ENCODE results near the gene GSTM5. TPM values are rescaled to one million over a fixed set of nuclear protein-coding genes. Genes with fewer than 3 reads are reported as not detected.

Gene GSTM5
- total RNA-seq, 1 experiment from 2014 or later = 0.11 TPM

DNA sequence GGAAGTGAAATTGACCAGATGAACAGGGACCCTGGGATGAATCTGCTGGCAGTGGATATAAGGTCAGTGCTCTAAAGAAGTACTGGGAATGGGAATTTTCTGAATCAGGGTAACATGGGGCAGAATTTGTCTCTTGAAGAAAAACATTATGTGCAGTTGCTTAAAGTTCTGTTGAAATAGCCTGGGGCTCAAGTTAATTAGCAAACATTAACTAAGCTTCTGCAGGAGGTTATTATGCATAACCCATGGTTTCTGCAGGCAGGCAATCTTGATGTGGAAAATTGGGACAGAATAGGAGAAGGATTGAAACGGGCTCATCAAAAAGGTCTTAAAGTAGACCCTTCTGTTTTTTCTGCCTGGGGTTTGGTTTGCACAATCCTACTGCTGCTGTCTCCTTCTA is 14.0 kb downstream of the GSTM5 start (continued):
- TF ChIP-seq, protein P1, sequence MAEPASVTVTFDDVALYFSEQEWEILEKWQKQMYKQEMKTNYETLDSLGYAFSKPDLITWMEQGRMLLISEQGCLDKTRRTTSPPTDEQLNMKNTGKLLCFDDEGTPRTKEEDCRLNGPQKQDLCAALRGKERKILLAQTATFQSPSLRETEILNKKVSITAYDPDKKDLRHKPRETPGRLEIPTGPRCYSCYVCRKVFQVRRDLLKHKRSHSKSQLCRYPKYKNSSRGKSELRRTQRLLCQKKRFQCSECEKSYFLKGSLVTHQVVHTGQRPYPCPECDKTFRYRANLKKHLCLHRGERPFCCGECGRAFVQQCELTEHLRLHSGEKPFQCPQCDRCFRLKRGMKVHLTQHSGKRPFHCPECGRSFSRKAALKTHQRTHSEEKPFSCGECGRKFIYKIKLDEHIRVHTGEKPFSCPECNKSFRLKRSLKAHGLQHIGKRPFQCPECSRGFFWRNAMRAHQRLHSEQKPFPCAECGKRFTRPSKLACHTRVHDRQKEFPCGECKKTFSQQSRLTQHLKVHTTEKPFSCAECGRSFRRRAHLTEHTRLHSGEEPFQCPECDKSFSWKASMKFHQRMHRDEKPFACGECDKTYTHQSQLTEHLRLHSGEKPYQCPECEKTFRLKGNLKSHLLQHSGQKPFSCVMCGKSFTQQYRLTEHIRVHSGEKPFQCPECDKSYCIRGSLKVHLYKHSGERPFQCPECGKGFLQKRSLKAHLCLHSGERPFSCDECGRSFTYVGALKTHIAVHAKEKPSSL (CRISPR knock-in tag; conservative IDR thresholded peaks at IDR 0.05) = no peak
- TF ChIP-seq, protein P2, sequence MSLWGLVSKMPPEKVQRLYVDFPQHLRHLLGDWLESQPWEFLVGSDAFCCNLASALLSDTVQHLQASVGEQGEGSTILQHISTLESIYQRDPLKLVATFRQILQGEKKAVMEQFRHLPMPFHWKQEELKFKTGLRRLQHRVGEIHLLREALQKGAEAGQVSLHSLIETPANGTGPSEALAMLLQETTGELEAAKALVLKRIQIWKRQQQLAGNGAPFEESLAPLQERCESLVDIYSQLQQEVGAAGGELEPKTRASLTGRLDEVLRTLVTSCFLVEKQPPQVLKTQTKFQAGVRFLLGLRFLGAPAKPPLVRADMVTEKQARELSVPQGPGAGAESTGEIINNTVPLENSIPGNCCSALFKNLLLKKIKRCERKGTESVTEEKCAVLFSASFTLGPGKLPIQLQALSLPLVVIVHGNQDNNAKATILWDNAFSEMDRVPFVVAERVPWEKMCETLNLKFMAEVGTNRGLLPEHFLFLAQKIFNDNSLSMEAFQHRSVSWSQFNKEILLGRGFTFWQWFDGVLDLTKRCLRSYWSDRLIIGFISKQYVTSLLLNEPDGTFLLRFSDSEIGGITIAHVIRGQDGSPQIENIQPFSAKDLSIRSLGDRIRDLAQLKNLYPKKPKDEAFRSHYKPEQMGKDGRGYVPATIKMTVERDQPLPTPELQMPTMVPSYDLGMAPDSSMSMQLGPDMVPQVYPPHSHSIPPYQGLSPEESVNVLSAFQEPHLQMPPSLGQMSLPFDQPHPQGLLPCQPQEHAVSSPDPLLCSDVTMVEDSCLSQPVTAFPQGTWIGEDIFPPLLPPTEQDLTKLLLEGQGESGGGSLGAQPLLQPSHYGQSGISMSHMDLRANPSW (CRISPR knock-in tag; conservative IDR thresholded peaks at IDR 0.05; ENCODE audit: low read depth) = no peak
- no peak for TF ChIP-seq ELF4 (CRISPR knock-in tag; IDR thresholded peaks at IDR 0.05; ENCODE audit: low read depth)
- TF ChIP-seq ZNF232 (CRISPR knock-in tag; IDR thresholded peaks at IDR 0.05) = no peak
- no peak for TF ChIP-seq GTF2I (CRISPR knock-in tag; conservative IDR thresholded peaks at IDR 0.05)

DNA sequence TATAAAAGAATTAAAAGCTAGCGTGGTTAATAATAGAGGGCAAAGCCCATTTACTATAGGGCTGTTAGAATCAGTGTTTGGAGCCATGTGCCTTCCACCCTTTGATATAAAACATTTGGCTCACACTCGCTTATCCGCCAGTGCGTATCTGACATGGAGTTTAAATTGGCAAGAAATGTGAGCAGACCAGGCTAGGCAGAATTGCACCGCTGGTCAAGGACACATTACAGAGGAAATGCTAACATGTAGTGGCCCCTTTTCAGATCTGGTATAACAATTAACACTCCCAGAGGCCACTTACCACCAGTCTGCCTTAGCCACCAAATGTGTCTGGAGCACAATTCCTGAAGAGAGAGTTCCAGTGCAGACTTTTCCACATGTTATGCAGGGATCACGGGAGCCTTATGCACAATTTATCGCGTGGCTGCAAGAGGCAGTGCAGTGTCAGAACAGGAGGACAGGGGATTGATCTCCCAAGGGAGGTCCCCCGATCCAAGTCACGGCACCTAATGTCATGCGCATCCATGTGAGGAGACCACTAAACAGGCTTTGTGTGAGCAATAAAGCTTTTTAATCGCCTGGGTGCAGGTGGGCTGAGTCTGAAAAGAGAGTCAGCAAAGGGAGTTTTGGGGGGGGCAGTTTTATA is 14.8 kb downstream of the GSTM5 start:
- H3K4me1 Mint-ChIP-seq = peaks cover 13% of the 10 kb centered on the region
- no peak overlapping the region for H3K27ac Mint-ChIP-seq
- ChIA-PET CTCF (interaction anchor here (0.5 kb wide), 1 partner anchor 97 kb away, joined by 5 read pairs; no protein-coding TSS in a partner anchor), POLR2A (no interaction called here)
- H3K27me3 Mint-ChIP-seq (ENCODE audit: low read depth) = peaks cover 31% of the 10 kb centered on the region
- DNase-seq (ENCODE audit: low spot score) (no peak), ATAC-seq (no peak)
- H3K4me3 Mint-ChIP-seq = no peak overlapping the region
- H3K9me3 Mint-ChIP-seq = peaks cover 31% of the 10 kb centered on the region
- H3K36me3 Mint-ChIP-seq = peaks cover 21% of the 10 kb centered on the region
- no peak for TF ChIP-seq HMGA2 (CRISPR knock-in tag; IDR thresholded peaks at IDR 0.05)
- TF ChIP-seq USF1 (CRISPR knock-in tag; IDR thresholded peaks at IDR 0.05) = no peak
- no peak for TF ChIP-seq PREB (CRISPR knock-in tag; IDR thresholded peaks at IDR 0.05; ENCODE audit: borderline replicate concordance)
- no peak for TF ChIP-seq TEAD4 (CRISPR knock-in tag; IDR thresholded peaks at IDR 0.05)
- TF ChIP-seq, protein P3, sequence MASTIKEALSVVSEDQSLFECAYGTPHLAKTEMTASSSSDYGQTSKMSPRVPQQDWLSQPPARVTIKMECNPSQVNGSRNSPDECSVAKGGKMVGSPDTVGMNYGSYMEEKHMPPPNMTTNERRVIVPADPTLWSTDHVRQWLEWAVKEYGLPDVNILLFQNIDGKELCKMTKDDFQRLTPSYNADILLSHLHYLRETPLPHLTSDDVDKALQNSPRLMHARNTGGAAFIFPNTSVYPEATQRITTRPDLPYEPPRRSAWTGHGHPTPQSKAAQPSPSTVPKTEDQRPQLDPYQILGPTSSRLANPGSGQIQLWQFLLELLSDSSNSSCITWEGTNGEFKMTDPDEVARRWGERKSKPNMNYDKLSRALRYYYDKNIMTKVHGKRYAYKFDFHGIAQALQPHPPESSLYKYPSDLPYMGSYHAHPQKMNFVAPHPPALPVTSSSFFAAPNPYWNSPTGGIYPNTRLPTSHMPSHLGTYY (CRISPR knock-in tag; IDR thresholded peaks at IDR 0.05) = no peak
- TF ChIP-seq ETV6 (CRISPR knock-in tag; IDR thresholded peaks at IDR 0.05) = no peak
- no peak for TF ChIP-seq NR3C1 (CRISPR knock-in tag; conservative IDR thresholded peaks at IDR 0.05; ENCODE audit: low read depth)
- TF ChIP-seq GTF2I (CRISPR knock-in tag; conservative IDR thresholded peaks at IDR 0.05) = no peak
- TF ChIP-seq, protein P4, sequence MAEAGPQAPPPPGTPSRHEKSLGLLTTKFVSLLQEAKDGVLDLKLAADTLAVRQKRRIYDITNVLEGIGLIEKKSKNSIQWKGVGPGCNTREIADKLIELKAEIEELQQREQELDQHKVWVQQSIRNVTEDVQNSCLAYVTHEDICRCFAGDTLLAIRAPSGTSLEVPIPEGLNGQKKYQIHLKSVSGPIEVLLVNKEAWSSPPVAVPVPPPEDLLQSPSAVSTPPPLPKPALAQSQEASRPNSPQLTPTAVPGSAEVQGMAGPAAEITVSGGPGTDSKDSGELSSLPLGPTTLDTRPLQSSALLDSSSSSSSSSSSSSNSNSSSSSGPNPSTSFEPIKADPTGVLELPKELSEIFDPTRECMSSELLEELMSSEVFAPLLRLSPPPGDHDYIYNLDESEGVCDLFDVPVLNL (CRISPR knock-in tag; IDR thresholded peaks at IDR 0.05; ENCODE audit: borderline replicate concordance, low read depth) = no peak
- TF ChIP-seq ZNF423 (CRISPR knock-in tag; IDR thresholded peaks at IDR 0.05) = no peak
- TF ChIP-seq GRHL2 (CRISPR knock-in tag; IDR thresholded peaks at IDR 0.05; ENCODE audit: insufficient replicate concordance, severe bottlenecking) = no peak
- no peak for TF ChIP-seq MAX (CRISPR knock-in tag; IDR thresholded peaks at IDR 0.05)
- TF ChIP-seq MYBL2 (CRISPR knock-in tag; IDR thresholded peaks at IDR 0.05) = no peak
- TF ChIP-seq ZNF121 (CRISPR knock-in tag; IDR thresholded peaks at IDR 0.05) = no peak
- no peak for TF ChIP-seq TP53 (CRISPR knock-in tag; IDR thresholded peaks at IDR 0.05)
- TF ChIP-seq KAT7 (CRISPR knock-in tag; IDR thresholded peaks at IDR 0.05; ENCODE audit: borderline replicate concordance) = no peak
- TF ChIP-seq NR2C2 (CRISPR knock-in tag; IDR thresholded peaks at IDR 0.05) = no peak
- no peak for TF ChIP-seq ATF1 (CRISPR knock-in tag; IDR thresholded peaks at IDR 0.05)
- no peak for TF ChIP-seq NFE2L1 (CRISPR knock-in tag; IDR thresholded peaks at IDR 0.05)
- no peak for TF ChIP-seq ESRRA (CRISPR knock-in tag; IDR thresholded peaks at IDR 0.05; ENCODE audit: borderline replicate concordance)

Data from WTC11 (cell line).